Stimulated activated CD4-positive, alpha-beta T cell treated with anti-CD3 and anti-CD28 coated beads, Interleukin-12 subunit alpha, Interleukin-12 subunit beta, amount 100 ng/mL, for 4 hours (primary cell): Measurements from ENCODE around the gene KIN.
"Not testable (repeated sequence)": the region's sequence is repeated elsewhere in the genome, so short reads cannot be mapped to it uniquely, and the experiment has no call there.

Experiments
- DNase-seq: peaks from one replicate; pipeline ENCODE4 v3.0.0-alpha.2; 2020

KIN gene

DNA sequence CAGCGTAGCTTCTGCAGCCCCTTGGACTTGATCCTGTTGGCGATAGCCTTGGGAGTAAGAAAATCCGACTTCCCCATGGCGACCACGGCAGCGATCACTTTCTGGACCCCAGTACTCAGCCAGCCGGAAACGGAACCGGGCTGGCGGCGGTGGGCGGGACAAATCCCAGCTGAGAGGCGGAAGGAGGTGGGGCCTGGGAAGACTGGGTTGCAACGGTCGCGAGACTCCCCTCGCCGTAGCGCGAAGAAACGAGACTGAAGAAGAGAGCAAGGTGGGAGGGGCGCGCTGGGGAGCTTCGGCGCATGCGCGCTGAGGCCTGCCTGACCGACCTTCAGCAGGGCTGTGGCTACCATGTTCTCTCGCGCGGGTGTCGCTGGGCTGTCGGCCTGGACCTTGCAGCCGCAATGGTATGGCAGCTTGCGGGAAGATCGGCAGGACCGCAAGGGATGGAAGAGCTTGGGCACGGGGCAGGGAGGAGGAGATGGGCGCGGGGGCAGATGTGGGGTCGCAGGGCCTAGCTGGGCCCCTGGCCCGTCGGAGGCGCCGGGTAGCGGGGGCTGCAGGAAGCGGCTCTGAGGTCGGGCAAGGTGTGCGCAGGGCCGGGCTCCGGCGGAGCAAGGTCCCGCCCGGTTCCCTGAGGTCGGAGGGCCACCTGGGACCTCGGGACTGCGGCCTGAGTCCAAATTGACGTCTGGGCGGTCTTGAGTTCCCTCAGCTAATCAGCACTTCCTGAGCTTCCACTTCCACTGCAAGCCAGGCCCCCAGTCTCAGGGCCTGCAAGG is at the start of gene KIN, which contains the start of gene ATP5F1C:
Gene KIN (minus strand): TSS at position 137 of the 782 bp plus-strand sequence. CDS start 60 bp downstream, at position 77.
Gene ATP5F1C (plus strand): TSS at position 321 of the 782 bp plus-strand sequence. CDS start 31 bp downstream, at position 352.
- DNase-seq: peak; percentile 96

DNA sequence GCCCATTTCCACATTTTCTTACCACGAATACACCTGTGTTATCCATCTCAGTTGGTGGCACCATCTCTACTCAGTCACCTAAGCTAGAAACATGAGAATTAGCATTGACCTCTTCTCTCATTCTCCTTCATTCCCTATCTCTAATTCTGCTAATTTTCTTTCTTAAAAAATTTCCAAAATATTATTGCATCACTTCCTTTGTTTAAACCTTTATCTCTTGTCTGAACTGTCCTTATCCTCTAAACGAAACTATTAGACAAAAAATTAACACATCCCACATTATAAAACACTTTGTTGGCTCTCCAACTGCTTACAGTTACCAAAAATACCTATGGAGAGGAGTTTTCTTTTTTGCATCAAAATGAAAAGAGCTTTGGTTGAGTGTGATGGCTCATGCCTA is 48.8 kb upstream of the KIN start:
- DNase-seq: no peak

DNA sequence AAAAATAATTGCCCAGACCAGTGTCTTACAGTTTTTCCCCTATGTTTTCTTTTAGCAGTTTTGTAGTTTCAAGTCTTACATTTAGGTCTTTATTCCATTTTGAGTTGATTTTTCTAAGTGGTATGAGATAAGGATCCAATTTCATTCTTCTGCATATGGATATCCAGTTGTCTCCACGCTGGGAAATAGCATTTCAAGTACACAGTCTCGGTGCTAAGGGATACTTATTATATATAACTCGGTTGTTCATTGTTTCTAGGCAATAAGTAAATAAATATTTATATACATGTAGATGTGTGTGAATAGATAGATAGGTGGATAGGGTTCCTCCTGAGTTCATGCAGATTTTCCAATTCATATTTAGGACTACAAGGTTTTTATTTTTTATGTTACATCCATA is 46.5 kb upstream of the KIN start:
- DNase-seq: no peak

- DNase-seq: no peak
Observed at GRCh38 chr10:7833210-7833609, 45.4 kb upstream of the KIN start.

GRCh38 chr10:7832060-7832459 is 44.3 kb upstream of the KIN start:
- DNase-seq: no peak

DNA sequence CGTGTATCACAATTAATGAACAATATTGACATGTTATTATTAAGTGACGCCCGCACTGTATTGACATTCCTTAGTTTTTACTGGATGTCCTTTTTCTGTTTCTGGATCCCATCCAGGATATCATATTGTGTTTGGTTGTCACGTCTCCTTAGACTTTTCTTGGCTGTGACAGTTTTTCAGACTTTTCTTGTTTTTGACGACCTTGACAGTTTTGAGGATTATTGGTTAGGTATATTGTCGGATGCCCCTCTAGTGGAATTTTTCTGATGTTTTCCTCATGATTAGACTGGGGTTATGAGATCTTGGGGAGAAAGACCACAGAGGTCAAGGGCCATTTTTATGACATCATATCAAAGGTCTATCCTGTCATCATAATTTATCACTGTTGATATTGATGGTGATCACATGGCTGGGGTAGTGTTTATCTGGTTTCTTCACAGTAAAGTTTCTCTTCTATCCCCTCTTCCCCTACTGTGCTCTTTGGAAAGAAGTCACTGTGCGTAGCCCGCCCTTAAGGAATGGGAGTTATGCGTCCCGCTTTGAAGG is 41.6 kb upstream of the KIN start:
- DNase-seq: no peak

DNA sequence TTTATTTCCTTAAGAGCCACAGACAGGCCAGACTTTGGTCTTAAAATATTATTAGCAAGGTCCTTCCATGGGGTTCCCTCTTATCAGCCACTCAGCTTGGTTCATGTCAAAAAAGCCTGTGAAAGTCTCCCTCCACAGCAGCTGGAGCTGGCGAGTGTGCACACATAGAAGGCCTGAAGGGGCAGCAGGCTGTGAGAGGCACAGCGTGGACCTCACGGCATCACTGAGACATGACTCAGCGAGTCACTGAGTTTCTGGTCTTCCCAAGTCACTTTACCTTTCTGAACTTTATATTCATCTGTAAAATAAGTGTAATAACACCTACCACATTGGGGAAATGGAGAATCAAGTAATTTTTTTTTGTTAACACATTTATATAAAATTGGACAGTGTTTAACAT is 39.2 kb upstream of the KIN start:
- DNase-seq: no peak

DNA sequence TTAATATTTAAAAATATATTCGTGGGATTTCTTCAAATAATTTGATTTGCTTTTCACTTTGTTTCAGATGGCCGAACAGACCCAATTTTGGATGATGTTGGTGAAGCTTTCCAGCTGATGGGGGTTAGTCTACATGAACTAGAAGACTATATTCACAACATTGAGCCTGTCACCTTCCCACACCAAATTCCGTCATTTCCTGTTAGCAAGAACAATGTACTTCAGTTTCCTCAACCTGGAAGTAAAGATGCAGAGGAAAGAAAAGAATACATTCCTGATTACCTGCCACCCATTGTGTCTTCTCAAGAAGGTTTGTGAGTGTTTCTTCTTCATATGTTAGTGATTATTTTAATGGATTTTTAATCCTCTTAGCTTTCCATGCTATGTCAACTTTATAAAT is 36.5 kb upstream of the KIN start:
- no peak for DNase-seq

DNA sequence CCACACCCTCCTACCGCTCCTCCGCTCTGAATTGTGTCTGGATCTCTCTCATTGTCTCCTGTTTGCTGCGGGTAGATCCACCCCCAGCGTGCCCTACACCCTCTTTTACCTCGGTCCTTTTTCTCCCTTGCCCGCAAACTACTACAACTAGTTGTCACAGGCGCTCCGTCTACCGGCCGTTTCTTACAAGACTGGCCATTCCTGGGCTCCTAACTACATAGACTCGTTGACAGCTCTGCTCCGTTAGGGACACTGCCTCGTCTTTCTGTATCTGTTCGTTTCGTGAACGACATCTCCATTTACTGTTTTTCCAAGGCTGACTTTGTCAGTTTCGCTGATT is 31.3 kb upstream of the KIN start:
- DNase-seq: peak; percentile 1

DNA sequence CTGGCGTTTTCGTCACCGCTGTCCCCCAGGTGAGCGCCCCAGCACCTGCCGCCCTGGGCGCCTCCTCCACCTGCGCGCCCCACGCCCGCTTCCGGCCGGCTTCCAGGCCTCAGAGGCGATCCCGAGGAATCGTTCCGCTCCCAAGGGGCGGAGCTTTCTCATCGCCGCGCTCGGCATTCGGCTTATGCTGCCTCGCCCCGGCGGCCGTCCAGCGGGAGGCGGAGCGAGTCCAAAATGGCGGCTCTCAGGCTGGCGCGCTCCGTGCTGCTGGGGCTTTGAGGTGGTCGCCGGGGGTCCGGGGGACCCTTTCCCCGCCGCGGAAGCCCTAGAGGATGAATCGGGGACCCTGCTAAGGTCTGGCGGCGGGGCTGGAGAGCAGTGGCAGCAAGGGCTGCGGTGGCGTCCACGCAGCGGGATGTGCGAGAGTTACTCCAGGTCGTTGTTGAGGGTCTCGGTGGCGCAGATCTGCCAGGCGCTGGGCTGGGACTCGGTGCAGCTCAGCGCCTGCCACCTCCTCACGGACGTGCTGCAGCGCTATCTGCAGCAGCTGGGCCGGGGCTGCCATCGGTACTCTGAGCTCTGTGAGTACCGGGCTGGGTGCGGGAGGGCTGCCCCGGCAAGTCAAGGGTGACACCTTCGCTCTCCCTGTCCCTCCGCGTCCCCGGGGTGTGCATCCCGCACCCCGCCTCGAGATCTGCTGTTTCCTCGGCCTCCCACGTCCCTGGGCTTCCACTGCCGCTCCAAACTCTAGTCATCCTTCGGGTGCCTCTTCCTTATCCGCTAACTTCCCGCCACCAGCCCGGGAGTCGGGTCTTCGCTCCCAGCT is 30.7 kb upstream of the KIN start, which contains the start of gene TAF3:
Gene TAF3 (plus strand): TSS at position 211 of the 826 bp plus-strand sequence. CDS start 205 bp downstream, at position 416.
- DNase-seq: peak; percentile 92

GRCh38 chr10:7817984-7818294 is 30.1 kb upstream of the KIN start:
- DNase-seq: no peak

GRCh38 chr10:7817576-7817975 is 29.8 kb upstream of the KIN start:
- DNase-seq: no peak

DNA sequence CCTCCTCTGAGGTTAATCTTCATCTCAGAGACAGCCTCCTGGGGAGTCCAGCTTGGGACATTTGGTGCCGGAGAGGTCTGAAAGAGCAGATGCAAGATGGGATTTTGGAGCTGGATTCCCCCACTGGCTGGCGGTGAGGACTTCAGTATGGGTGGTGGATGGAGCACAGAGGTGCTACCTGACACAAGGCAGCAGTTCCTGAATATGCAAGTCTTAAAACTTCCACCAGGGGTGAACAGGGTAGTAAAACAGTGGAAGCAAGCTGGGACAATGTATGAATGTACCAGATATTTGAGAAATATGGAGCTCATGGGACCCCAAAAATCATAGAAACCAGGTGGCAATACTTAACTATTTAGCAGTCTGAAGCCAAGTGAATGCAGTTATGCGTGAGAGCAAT is 25.7 kb upstream of the KIN start:
- DNase-seq: no peak

DNA sequence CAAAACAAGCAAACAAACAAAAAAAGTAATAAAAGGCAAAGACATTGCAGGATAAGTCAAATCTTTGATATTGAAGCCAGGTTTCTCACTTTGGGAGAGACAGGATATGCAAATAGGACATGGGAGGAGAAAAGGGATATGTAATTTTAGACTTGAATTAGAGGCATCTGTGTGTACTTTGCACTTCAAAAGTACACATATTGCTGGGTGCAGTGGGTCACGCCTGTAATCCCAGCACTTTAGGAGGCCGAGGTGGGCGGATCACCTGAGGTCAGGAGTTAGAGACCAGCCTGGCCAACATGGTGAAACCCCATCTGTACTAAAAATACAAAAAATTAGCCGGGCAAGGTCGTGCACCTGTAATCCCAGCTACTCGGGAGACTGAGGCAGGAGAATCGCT is 23.9 kb upstream of the KIN start:
- not testable (repeated sequence) for DNase-seq

DNA sequence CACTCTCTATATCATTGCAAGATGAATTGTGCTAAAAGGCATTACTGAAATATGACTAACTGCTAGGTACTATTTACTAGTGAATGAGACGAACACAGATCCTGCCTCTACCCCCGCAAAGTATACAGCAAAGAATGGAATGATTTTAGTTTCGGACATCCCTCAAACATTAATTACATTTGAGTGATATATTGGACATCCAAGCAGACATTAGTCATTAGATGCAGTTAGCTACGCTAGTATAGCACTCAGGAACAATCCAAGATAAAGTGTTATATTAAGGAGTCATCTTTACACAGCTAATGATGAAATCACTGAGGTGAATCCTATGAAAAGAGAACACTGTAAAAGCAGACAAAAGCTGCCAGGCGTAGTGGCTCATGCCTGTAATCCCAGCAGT is 23.2 kb upstream of the KIN start:
- DNase-seq: no peak

GRCh38 chr10:7810443-7810842 is 22.6 kb upstream of the KIN start:
- DNase-seq: no peak

- DNase-seq: no peak
Observed at GRCh38 chr10:7808686-7809267, 21.0 kb upstream of the KIN start.

DNA sequence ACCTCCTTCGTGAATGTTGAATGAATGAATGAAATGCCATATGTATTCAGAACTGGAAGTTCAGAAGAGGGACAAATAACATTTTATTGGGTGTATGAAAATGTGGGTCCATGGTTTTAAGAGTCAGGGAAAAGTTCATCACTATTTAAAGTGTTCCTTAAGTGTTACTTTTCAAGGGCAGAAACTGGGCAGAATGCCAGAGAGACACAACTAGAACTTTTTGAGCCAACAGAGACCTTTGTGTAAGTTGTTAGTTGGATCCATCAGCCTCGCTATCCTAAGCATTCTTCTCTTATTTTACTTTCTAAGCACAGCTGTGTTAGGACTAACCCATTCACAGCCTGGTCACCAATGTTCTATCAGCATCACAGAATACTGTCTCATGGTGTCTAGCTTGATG is 16.9 kb upstream of the KIN start:
- no peak for DNase-seq

DNA sequence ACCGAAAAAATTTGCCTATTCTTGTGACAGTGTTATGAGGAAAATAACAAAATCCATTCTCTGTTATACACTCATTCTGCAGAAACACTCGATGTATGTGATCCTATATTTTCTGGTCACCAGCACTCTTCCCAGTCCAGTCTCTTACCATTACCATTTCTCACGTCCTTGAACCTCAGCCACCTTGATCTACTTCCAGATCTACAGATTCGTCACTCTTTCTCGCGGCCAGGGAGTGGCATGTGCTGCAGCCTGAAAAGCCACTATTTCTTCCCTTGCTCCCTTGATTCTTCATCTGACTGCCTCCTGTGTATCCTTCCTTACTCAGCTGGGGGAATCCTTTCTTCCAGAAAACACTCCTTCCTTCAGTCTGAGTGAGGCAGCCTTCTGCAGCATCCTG is 16.4 kb upstream of the KIN start:
- no peak for DNase-seq

DNA sequence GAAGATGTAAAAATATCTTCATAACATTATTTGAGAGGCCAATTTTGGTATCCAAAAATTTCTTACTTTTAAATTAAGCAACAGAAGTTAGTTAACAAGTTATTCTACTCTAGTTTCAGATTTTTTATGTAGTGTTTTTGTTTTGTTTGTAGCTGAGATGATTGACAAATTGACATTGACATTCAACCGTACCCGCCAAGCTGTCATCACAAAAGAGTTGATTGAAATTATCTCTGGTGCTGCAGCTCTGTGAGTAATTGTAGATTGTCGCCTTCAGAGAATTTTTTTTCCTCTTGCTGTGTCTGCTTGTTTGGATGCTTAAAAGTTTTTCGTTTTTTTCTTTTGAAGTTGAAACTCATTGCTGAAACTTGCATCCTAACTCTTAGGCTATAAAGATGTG is 14.8 kb upstream of the KIN start:
- no peak for DNase-seq

DNA sequence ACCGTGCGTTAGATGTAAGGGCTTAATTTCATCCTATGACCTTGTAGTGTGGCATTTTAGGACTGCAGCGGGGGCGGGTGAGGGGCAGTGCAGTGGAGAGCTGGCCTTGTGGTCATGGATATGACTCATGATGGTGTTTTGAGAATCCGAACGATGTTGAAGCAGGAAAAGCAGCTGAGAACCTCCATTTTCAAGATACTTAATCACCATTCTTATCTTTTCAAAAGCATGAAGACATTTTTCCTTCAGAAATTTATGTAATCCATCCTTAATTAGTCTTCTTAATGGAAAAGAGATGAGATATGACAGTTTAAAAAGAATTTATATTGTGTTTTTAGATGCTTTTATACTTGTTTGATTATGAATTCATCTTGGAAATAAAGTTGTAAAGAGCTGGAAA is 9.8 kb upstream of the KIN start:
- DNase-seq: no peak

- no peak for DNase-seq
Observed at GRCh38 chr10:7795605-7796004, 7.8 kb upstream of the KIN start.

- DNase-seq: no peak
Observed at GRCh38 chr10:7794251-7795026, 6.6 kb upstream of the KIN start.
